Neural cell (in vitro differentiated cells): Measurements from ENCODE around the gene TMEM132E.

Source experiments
- CTCF ChIP-seq: fragments of 450-650 bp; IDR thresholded peaks from 2 replicates; pipeline ENCODE4 v1.5.1; 2014; ENCODE audit warnings: antibody characterized with exemption, mild to moderate bottlenecking, moderate library complexity; ENCODE audit not compliant: poor library complexity, severe bottlenecking
- EP300 ChIP-seq: fragments of 450-650 bp; conservative IDR thresholded peaks from 2 replicates; pipeline ENCODE4 v1.6.1; 2014; ENCODE audit warnings: antibody characterized with exemption, mild to moderate bottlenecking, moderate library complexity; ENCODE audit not compliant: poor library complexity, severe bottlenecking
- EZH2 ChIP-seq: fragments of 200-600, 300-800 bp; shearing (Covaris generic), sonication (generic); IDR thresholded peaks from 2 replicates; pipeline ENCODE4 v1.6.1; 2014; ENCODE audit warnings: antibody characterized with exemption, low read length, borderline replicate concordance, mild to moderate bottlenecking; ENCODE audit not compliant: insufficient read depth, poor library complexity, severe bottlenecking
- POLR2AphosphoS5 ChIP-seq: IDR thresholded peaks from 2 replicates; pipeline ENCODE4 v1.6.1; 2012
- REST ChIP-seq: IDR thresholded peaks from 2 replicates; pipeline ENCODE4 v1.6.1; 2012; ENCODE audit warnings: borderline replicate concordance

DNA sequence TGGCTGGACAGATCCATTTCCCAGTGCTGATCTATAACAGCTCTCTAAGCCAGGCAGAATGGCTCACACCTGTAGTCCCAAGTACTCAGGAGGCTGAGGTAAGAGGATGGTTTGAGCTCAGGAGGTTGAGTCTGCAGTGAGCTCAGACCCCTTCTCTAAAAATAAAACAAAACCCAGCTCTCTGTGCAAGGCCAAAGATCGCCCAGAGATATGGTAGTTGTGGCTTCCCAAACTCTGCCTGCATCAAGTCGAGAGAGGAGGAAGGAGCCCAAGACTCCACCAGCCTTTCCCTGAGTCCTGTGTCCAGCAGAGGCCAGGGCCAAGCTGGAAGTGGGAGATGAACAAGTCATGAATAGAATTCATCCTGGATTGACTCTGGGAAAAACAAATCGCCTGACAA is 88.8 kb downstream of the TMEM132E start:
- TF ChIP-seq CTCF (no peak), EZH2 (no peak), EP300 (no peak), REST (no peak), POLR2AphosphoS5 (no peak)
